CD4-positive, alpha-beta T cell (primary cell): ENCODE data around the gene TSC2. TPM values are rescaled to one million over a fixed set of nuclear protein-coding genes. Genes with fewer than 3 reads are reported as not detected.

Experiments used
- ATAC-seq: fragments of 200-7000 bp; cut with Tn5 transposase; one replicate; pipeline ENCODE4 v1.10.0; 2022; ENCODE audit warnings: mild to moderate bottlenecking; ENCODE audit not compliant: poor library complexity
- CTCF ChIA-PET: fragments of 350-600 bp; sonication (Branson Sonifier 250); formaldehyde crosslinking; loops from one replicate; lab custom pipeline; 2021; ENCODE audit warnings: antibody characterized with exemption, inconsistent platforms; lab: Charles Lee
- POLR2A ChIA-PET: fragments of 350-600 bp; sonication (Branson Sonifier 250); formaldehyde crosslinking; loops from one replicate; lab custom pipeline; 2021; ENCODE audit warnings: antibody characterized with exemption, inconsistent platforms; lab: Charles Lee
- DNase-seq, 14 experiments: peaks; one replicate each; pipeline ENCODE4 v3.0.0-alpha.2; 2013 to 2020; ENCODE audit warnings: mixed read lengths in 2 of 14
- H3K27ac ChIP-seq, 2 donors: one replicate each; pipeline versions ENCODE4 v1.5.1 to v1.7.0; 2013; ENCODE audit warnings: low read length in 2 of 2, low read depth in 1 of 2, mild to moderate bottlenecking in 1 of 2
- H3K27me3 ChIP-seq, 2 experiments: 1 replicate in 1 of 2; 2 replicates in 1 of 2; pipeline versions ENCODE4 v1.6.1 to v1.7.0; 2013; ENCODE audit warnings: low read length in 2 of 2, control low read depth in 1 of 2, mild to moderate bottlenecking in 1 of 2, moderate library complexity in 1 of 2; ENCODE audit not compliant: insufficient read depth in 2 of 2, control insufficient read depth in 1 of 2
- H3K36me3 ChIP-seq: one replicate; pipeline ENCODE4 v1.6.1; 2013; ENCODE audit warnings: low read length, control low read depth; ENCODE audit not compliant: insufficient read depth
- H3K4me1 ChIP-seq: one replicate; pipeline ENCODE4 v1.6.1; 2013; ENCODE audit warnings: low read length, control low read depth; ENCODE audit not compliant: insufficient read depth
- H3K4me3 ChIP-seq: one replicate; pipeline ENCODE4 v1.5.1; 2013; ENCODE audit warnings: mild to moderate bottlenecking, low read length, moderate library complexity
- H3K9me3 ChIP-seq, 2 experiments: 1 replicate in 1 of 2; 2 replicates in 1 of 2; pipeline versions ENCODE4 v1.6.1 to v1.7.0; 2013; ENCODE audit warnings: low read length in 2 of 2, mild to moderate bottlenecking in 2 of 2, control low read depth in 1 of 2, moderate library complexity in 1 of 2; ENCODE audit not compliant: control insufficient read depth in 1 of 2, insufficient read depth in 1 of 2
- H3K27ac Mint-ChIP-seq: one replicate; pipeline ENCODE4 v1.8.0; 2020; ENCODE audit warnings: mixed read lengths
- H3K27me3 Mint-ChIP-seq: one replicate; pipeline ENCODE4 v1.8.0; 2021; ENCODE audit warnings: mixed read lengths
- H3K36me3 Mint-ChIP-seq: one replicate; pipeline ENCODE4 v1.8.0; 2021; ENCODE audit warnings: low read depth, mixed read lengths
- H3K4me1 Mint-ChIP-seq: one replicate; pipeline ENCODE4 v1.8.0; 2021; ENCODE audit warnings: low read depth, mixed read lengths
- H3K4me3 Mint-ChIP-seq: one replicate; pipeline ENCODE4 v1.8.0; 2020; ENCODE audit warnings: mild to moderate bottlenecking, mixed read lengths
- H3K9me3 Mint-ChIP-seq: one replicate; pipeline ENCODE4 v1.8.0; 2020; ENCODE audit warnings: mixed read lengths
- CTCF ChIP-seq: fragments of 200-600 bp; IDR thresholded peaks from one replicate; pipeline ENCODE4 v1.8.0; 2022; ENCODE audit warnings: antibody characterized with exemption, mild to moderate bottlenecking
- intact Hi-C, 2 experiments: fragments of 100-400 bp; cut with DNase I in 1 of 2; cut with micrococcal nuclease in 1 of 2; formaldehyde crosslinking; loops; one replicate each; pipeline versions ENCODE4 v1.15.1 to v1.9.0; 2023 to 2025; cut with DNase I, micrococcal nuclease
- total RNA-seq, 174 experiments: library from RNA in 2 of 174; stranded (reverse) in 2 of 174; gene quantifications; one replicate each; pipeline ENCODE4 v1.2.3 and lab custom pipeline; 2021 to 2026

The TSC2 gene
- total RNA-seq, 2 experiments from 2014 or later, result 83.0 to 85.0 TPM

GRCh38 chr16:2078096-2078495, 30.3 kb downstream of the TSC2 start:
- Histone ChIP-seq H3K4me3 (no peak overlapping the region), H3K27ac (no peak overlapping the region), H3K9me3 (no peaks in the 10 kb centered on the region), H3K4me1 (no peaks in the 10 kb centered on the region), H3K27me3 (no peaks in the 10 kb centered on the region), H3K36me3 (peaks cover 68% of the 10 kb centered on the region)
- TF ChIP-seq CTCF, result no peak
- Mint-ChIP-seq H3K36me3 (peaks cover 43% of the 10 kb centered on the region), H3K9me3 (no peaks in the 10 kb centered on the region), H3K4me3 (no peak overlapping the region), H3K4me1 (no peaks in the 10 kb centered on the region), H3K27me3 (no peaks in the 10 kb centered on the region), H3K27ac (no peak overlapping the region)
- no peak for DNase-seq
- ChIA-PET CTCF (interaction anchor here (1.4 kb wide), 1 partner anchor 62 kb away, joined by 3 read pairs; no protein-coding TSS in a partner anchor), POLR2A (no interaction called here)
- ATAC-seq, result no peak
- intact Hi-C loops, result no loop called here

GRCh38 chr16:2078691-2079090, 30.9 kb downstream of the TSC2 start:
- ChIA-PET CTCF (interaction anchor here (1.4 kb wide), 1 partner anchor 62 kb away, joined by 3 read pairs; no protein-coding TSS in a partner anchor), POLR2A (no interaction called here)
- TF ChIP-seq CTCF, result no peak
- Histone ChIP-seq H3K4me3 (no peak overlapping the region), H3K27ac (no peak overlapping the region), H3K9me3 (no peaks in the 10 kb centered on the region), H3K27me3 (no peaks in the 10 kb centered on the region), H3K36me3 (peaks cover 67% of the 10 kb centered on the region), H3K4me1 (no peaks in the 10 kb centered on the region)
- no peaks in the 10 kb centered on the region for H3K4me1 Mint-ChIP-seq
- intact Hi-C loops, result no loop called here
- H3K36me3 Mint-ChIP-seq, result peaks cover 39% of the 10 kb centered on the region
- DNase-seq (no peak), ATAC-seq (no peak)
- H3K27ac Mint-ChIP-seq, result no peak overlapping the region
- no peaks in the 10 kb centered on the region for H3K27me3 Mint-ChIP-seq
- H3K4me3 Mint-ChIP-seq, result no peak overlapping the region
- no peaks in the 10 kb centered on the region for H3K9me3 Mint-ChIP-seq

GRCh38 chr16:2079311-2079800, 31.6 kb downstream of the TSC2 start:
- Mint-ChIP-seq H3K9me3 (no peaks in the 10 kb centered on the region), H3K27me3 (no peaks in the 10 kb centered on the region), H3K27ac (no peak overlapping the region), H3K36me3 (peaks cover 37% of the 10 kb centered on the region), H3K4me1 (no peaks in the 10 kb centered on the region), H3K4me3 (no peak overlapping the region)
- CTCF ChIA-PET, result interaction anchor here (1.4 kb wide), 1 partner anchor 61 kb away, joined by 3 read pairs; no protein-coding TSS in a partner anchor
- no peak overlapping the region for H3K4me3 ChIP-seq
- no peak for TF ChIP-seq CTCF
- intact Hi-C loops, result no loop called here
- H3K9me3 ChIP-seq, result no peaks in the 10 kb centered on the region
- POLR2A ChIA-PET, result no interaction called here
- peaks cover 67% of the 10 kb centered on the region for H3K36me3 ChIP-seq
- H3K27me3 ChIP-seq, result no peaks in the 10 kb centered on the region
- DNase-seq, result no peak
- no peaks in the 10 kb centered on the region for H3K4me1 ChIP-seq
- no peak for ATAC-seq
- H3K27ac ChIP-seq, result no peak overlapping the region
